ENCODE results near the gene NHSL2. TPM values are rescaled to one million over a fixed set of nuclear protein-coding genes. Genes with fewer than 3 reads are reported as not detected.
A peak's percentile ranks its signal among the peaks of the same experiment; 100 is the strongest.

Gene NHSL2
- total RNA-seq, 4 donors from 2014 or later = 5.5 to 11.7 (median 7.2) TPM

GRCh38 chrX:71935476-71935875 lies 24.8 kb downstream of the NHSL2 start:
- 33 to 38% methylated on average over 3 of the region's 3 CpGs for WGBS, 2 donors

GRCh38 chrX:71936632-71937031 lies 26.0 kb downstream of the NHSL2 start:
- DNase-seq = no peak
- Histone ChIP-seq H3K4me3 (replicated peaks in 1 of 3) (no peak overlapping the region), H3K36me3 (no peaks in the 10 kb centered on the region), H3K27me3 (no peaks in the 10 kb centered on the region), H3K9me3 (no peaks in the 10 kb centered on the region), H3K27ac (peak overlapping the region in 1 of 3 donors; percentile 39), H3K4me1 (peaks cover 0 to 25% of the 10 kb centered on the region in 2 donors)
- WGBS, 2 donors = 93 to 96% methylated on average over 1 of the region's 1 CpG
- intact Hi-C loops (cut with DNase I) = no loop called here
- no peak for TF ChIP-seq POLR2A (IDR thresholded peaks at IDR 0.05)
- TF ChIP-seq CTCF (IDR thresholded peaks at IDR 0.05) = no peak

More at GRCh38 chrX:71935476-71935875, 24.8 kb downstream of the NHSL2 start:
- TF ChIP-seq CTCF (IDR thresholded peaks at IDR 0.05) = no peak
- no peak for TF ChIP-seq POLR2A (IDR thresholded peaks at IDR 0.05)
- peak; percentile 64 to 67 for DNase-seq
- Histone ChIP-seq H3K9me3 (no peaks in the 10 kb centered on the region), H3K27me3 (no peaks in the 10 kb centered on the region), H3K4me1 (peaks cover 0 to 25% of the 10 kb centered on the region in 2 donors), H3K4me3 (replicated peaks in 1 of 3) (no peak overlapping the region), H3K36me3 (no peaks in the 10 kb centered on the region), H3K27ac (peak overlapping the region; percentile 4 to 41 (median 39))
- intact Hi-C loops (cut with DNase I) = no loop called here

GRCh38 chrX:71938371-71938770 lies 27.7 kb downstream of the NHSL2 start:
- TF ChIP-seq POLR2A (IDR thresholded peaks at IDR 0.05) = no peak
- TF ChIP-seq CTCF (IDR thresholded peaks at IDR 0.05) = no peak
- Histone ChIP-seq H3K4me1 (peaks cover 0 to 25% of the 10 kb centered on the region in 2 donors), H3K4me3 (replicated peaks in 1 of 3) (no peak overlapping the region), H3K27ac (peak overlapping the region in 1 of 3 donors; percentile 36), H3K36me3 (no peaks in the 10 kb centered on the region), H3K27me3 (no peaks in the 10 kb centered on the region), H3K9me3 (no peaks in the 10 kb centered on the region)
- DNase-seq = peak; percentile 11 to 12
- 25 to 40% methylated on average over 3 to 5 of the region's 5 CpGs for WGBS, 2 donors
- intact Hi-C loops (cut with DNase I) = no loop called here

- H3K4me1 ChIP-seq = peaks cover 0 to 25% of the 10 kb centered on the region in 2 donors
- H3K4me3 ChIP-seq (replicated peaks in 1 of 3) = no peak overlapping the region
- no peaks in the 10 kb centered on the region for H3K9me3 ChIP-seq
- H3K27me3 ChIP-seq = no peaks in the 10 kb centered on the region
- WGBS, 2 donors = 100% methylated on average over 1 of the region's 1 CpG
- H3K27ac ChIP-seq = no peak overlapping the region
- no peak for TF ChIP-seq CTCF (IDR thresholded peaks at IDR 0.05)
- no peak for TF ChIP-seq POLR2A (IDR thresholded peaks at IDR 0.05)
- no peaks in the 10 kb centered on the region for H3K36me3 ChIP-seq
- no peak for DNase-seq
- intact Hi-C loops (cut with DNase I) = no loop called here
Measured at GRCh38 chrX:71941145-71941544, 30.5 kb downstream of the NHSL2 start.

- Histone ChIP-seq H3K36me3 (no peaks in the 10 kb centered on the region), H3K27me3 (no peaks in the 10 kb centered on the region), H3K4me1 (peaks cover 0 to 18% of the 10 kb centered on the region in 2 donors), H3K9me3 (no peaks in the 10 kb centered on the region), H3K4me3 (replicated peaks in 1 of 3) (no peak overlapping the region), H3K27ac (no peak overlapping the region)
- intact Hi-C loops (cut with DNase I) = no loop called here
- DNase-seq = no peak
- TF ChIP-seq POLR2A (IDR thresholded peaks at IDR 0.05) (no peak), CTCF (IDR thresholded peaks at IDR 0.05) (no peak)
- WGBS, 2 donors = 48% methylated on average over 3 of the region's 3 CpGs; no CpG with 5 or more reads in 1 of the 2 donors
Measured at GRCh38 chrX:71941776-71942175, 31.1 kb downstream of the NHSL2 start.

All from thyroid gland (tissue), 4 donors.